HG03520 (cell line): ENCODE results near the gene ZNF624.

Experiments used
- ATAC-seq: cut with Tn5 transposase; IDR thresholded peaks from one replicate; pipeline ENCODE4 v1.9.1; 2021; ENCODE audit warnings: mild to moderate bottlenecking, moderate library complexity; ENCODE audit not compliant: unreplicated experiment

Gene ZNF624

DNA sequence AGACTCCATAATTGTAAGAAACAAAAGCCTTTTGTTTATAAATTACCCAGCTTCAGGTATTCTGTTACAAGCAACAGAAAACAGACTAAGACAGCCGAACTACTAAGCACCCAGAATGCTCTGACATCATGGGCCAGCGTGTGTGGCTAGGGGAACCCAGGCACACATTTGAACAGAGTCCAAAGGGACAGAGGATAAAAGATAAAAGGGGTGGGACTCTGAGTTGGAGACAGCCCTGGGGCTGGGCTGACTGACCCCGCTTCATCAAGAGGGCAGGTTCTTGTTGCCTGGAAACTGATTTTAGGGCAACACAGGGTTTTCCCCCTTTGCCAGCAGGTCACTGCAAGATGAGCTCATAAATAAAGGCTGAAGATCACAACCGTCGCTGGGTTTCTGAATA lies 54.1 kb downstream of the ZNF624 start:
- no peak for ATAC-seq

DNA sequence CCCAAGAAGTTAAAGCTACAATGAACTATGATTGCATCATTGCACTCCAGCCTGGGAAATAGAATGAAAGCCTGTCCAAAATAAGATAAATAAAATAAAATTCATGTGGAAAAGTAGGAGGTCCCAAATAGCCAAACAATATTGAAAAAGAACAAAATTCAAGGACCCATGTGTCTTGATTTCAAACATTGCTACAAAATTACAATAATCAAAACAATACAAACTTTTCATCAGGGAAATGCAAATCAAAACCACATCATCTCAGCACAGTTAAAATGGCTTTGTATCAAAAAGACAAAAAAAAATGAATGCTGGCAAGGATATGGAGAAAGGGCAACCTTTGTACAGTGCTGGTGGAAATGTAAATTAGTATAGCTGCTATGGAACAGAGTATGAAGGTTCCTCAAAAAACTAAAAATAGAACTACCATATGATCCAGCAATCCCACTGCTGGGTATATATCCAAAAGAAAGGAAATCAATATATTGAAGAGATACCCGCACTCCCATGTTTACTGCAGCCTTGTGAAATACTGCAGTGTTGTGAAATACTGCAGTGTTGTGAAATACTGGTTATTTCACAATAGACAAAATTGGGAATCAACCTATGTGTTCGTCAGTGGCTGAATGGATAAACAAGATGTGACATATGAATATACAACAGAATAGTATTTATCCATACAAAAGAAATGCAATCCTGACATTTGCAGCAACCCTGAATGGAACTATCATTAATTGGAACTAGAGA lies 60.1 kb downstream of the ZNF624 start:
- ATAC-seq: no peak

DNA sequence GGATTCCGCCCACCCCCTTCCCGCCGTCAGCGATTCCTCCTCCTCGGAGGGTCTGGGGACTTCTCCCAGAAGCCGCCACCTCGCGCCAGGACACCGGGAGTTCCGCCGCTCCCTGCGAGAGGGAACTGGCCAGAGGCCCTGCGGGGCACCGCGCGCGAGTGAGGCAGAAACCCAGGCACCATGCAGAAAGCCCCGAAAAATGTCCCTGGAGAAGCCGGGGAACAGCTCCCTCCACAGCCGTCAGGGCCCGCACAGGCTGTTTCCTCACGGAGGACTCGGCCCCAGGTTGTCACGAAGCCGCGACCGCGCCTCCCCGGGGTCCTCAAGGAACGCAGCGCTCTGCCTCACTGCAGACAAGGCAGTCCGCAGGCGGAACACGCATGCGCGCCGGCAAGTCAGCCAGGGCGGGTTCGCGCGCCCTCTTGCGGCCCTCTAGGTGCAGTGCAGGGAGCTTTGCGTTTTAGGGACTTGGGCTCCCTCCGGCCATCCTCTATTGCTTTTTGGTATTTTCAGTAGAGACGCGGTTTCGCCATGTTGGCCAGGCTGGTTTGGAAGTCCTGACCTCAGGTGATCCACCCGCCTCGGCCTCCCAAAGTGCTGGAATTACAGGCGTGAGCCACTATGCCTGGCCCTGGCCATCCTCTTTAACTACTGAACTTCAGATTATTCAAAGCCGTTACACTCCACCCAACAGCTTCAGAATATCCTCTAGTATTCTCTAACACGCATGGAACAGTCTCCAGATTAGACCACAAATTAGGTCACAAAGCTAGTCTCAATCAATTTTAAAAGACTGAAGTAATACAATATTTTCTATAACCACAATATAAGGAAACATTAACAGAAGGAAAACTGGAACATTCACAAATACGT lies 64.3 kb downstream of the ZNF624 start:
- ATAC-seq: peak; percentile 70

DNA sequence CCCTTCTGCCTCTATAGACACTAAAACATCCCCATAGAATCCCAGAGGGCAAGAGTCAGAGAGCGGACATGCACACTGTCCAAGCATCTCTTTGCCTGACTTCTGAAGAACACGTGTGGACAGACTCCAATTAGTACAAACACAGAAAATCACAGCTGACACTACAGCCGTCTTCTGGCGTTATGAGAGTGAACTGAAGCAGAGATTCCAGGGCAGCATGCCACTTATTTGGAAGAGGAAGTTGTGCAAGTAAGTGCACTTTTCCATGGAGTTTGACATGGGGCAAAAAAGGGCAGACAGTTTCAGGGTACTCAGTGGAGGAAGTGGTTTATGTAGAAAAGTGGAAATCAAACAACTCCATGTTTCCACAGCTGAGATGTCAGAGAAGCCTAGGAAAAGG lies 67.9 kb downstream of the ZNF624 start:
- no peak for ATAC-seq

DNA sequence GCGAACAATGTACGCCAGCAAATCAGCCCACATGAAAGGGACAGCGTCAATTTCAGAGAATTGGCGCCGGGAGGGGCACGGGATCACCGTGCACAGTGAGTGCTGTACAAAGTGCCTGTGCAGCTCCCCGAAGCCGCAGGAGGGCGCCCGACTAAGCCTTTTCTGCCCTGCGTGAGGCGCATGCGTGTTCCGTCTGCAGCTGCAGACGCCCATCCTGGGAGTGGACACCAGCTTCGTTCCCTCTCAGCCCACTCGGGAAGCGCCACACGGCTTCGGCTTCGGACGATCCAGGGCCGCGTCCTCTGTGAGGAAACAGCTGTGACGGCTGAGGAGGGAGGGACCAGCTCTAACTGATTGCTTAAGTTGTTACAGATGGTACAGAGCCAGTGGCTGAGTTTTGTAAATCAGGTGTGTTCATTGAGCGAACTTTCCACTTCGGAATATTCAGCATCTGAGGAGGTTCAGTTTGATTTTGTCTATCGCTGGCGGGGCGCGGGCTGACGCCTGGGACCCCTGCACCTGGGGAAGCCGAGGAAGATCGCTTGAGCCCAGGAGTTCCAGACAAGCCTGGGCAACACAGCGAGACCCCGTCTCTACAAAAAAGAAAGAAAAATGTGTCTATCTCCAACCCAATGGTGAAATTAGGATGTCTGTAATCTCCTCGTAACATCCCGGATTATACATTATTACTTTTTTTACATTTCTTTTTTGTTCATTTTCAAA lies 69.2 kb downstream of the ZNF624 start:
- no peak for ATAC-seq

DNA sequence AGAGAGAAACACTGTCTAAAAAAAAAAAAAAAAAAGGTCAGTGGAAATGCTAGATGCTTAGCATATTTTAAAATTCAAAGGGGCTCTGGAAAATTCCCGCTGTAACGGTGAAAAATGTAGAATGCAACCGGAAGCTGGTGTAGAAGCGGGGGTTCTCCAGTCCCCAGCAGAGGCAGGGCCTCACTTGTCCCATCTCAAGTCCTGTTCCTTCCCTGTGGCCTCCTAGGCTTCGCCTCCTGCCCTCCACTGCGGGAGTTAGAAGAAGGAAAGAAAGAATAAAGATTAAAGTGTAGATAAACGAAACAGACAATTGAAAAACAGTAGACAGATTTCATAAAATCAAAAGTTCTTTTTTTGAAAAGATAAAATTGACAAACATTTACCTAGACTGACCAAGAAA lies 69.9 kb downstream of the ZNF624 start:
- no peak for ATAC-seq

DNA sequence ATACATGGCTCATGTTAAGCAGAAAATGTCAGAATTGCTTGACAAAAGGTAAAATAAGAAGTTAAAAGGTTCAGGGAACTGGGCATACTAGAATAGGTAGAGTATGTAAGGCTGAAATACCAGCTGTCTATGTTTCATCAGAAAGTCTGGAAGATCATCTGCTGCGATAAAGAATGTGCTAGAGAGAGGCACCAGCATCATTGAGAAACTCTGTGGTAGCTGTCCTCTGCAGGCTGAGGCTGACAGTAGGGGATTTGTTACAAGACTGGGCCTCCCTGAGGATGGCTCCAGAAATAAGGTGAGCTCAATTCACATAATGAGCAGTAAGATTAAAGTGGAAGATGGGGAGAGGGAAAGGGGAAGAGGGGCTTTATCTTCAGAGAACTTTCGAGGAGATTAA lies 80.2 kb downstream of the ZNF624 start:
- ATAC-seq: no peak
